ENCODE data around the gene PSMD1. TPM values are rescaled to one million over a fixed set of nuclear protein-coding genes. Genes with fewer than 3 reads are reported as not detected.

The PSMD1 gene
- polyA plus RNA-seq, 1 donor (not counting 4 experiments of a cell fraction or from before 2014, with no cell fraction given), result 262 TPM

GRCh38 chr2:231036578-231037106, 20.0 kb upstream of the PSMD1 start:
- no peaks in the 10 kb centered on the region for H3K4me1 ChIP-seq (ENCODE audit: control insufficient read depth, extremely low read depth, insufficient read depth, low read length)
- H3K9ac ChIP-seq (ENCODE audit: control insufficient read depth, extremely low read depth, insufficient read depth, low read length), result no peak overlapping the region
- no peak overlapping the region for H3K4me2 ChIP-seq (ENCODE audit: control insufficient read depth, extremely low read depth, insufficient read depth, low read depth, low read length)
- no peaks in the 10 kb centered on the region for H3K9me3 ChIP-seq (ENCODE audit: control insufficient read depth, low read depth, low read length)
- no peak overlapping the region for H2AFZ ChIP-seq (ENCODE audit: control insufficient read depth, low read length)
- no peak overlapping the region for H3K4me3 ChIP-seq (ENCODE audit: control insufficient read depth in 2 of 3, extremely low read depth in 1 of 3, insufficient read depth in 2 of 3, low read depth in 1 of 3, low read length in 3 of 3)
- H3K36me3 ChIP-seq (ENCODE audit: control insufficient read depth in 2 of 2, extremely low read depth in 1 of 2, insufficient read depth in 2 of 2, low read length in 2 of 2), result no peaks in the 10 kb centered on the region
- TF ChIP-seq EZH2 (IDR thresholded peaks at IDR 0.05; ENCODE audit: low read length) (peak; percentile 80), CTCF (optimal IDR thresholded peaks at IDR 0.05 in 1 of 3, IDR thresholded peaks at IDR 0.05 in 1 of 3, conservative IDR thresholded peaks at IDR 0.05 in 1 of 3; ENCODE audit: extremely low read depth in 1 of 3, insufficient read depth in 2 of 3, low read length in 3 of 3) (no peak)
- no peak for FAIRE-seq
- H3K79me2 ChIP-seq (ENCODE audit: control insufficient read depth, insufficient read depth, low read length), result no peaks in the 10 kb centered on the region
- no peak overlapping the region for H3K27ac ChIP-seq (ENCODE audit: control insufficient read depth, insufficient read depth, low read length)
- H3K9me1 ChIP-seq (ENCODE audit: control insufficient read depth, extremely low read depth, insufficient read depth, low read length), result no peaks in the 10 kb centered on the region
- dilution Hi-C loops (cut with MboI; ENCODE audit: extremely low pct_ligation_motif_present, low sequenced_read_pairs), result no loop called here
- no peaks in the 10 kb centered on the region for H4K20me1 ChIP-seq (ENCODE audit: control insufficient read depth, extremely low read depth, insufficient read depth, low read length)
- DNase-seq (ENCODE audit: low read depth, low spot score), result no peak
- H3K27me3 ChIP-seq (ENCODE audit: control insufficient read depth, extremely low read depth, insufficient read depth, low read length), result peaks cover 48% of the 10 kb centered on the region

GRCh38 chr2:231037202-231037730, 19.4 kb upstream of the PSMD1 start, which contains the start of gene C2orf72:
C2orf72 (plus strand) TSS chr2:231037523; CDS start chr2:231037566, 43 bp downstream.
- Histone ChIP-seq H3K4me2 (ENCODE audit: control insufficient read depth, extremely low read depth, insufficient read depth, low read depth, low read length) (peak within 1 kb of the TSS; percentile 29), H3K4me1 (ENCODE audit: control insufficient read depth, extremely low read depth, insufficient read depth, low read length) (no peaks in the 10 kb centered on the region)
- TF ChIP-seq CTCF (optimal IDR thresholded peaks at IDR 0.05 in 1 of 3, IDR thresholded peaks at IDR 0.05 in 1 of 3, conservative IDR thresholded peaks at IDR 0.05 in 1 of 3; ENCODE audit: extremely low read depth in 1 of 3, insufficient read depth in 2 of 3, low read length in 3 of 3), result no peak
- peak; percentile 86 for TF ChIP-seq EZH2 (IDR thresholded peaks at IDR 0.05; ENCODE audit: low read length)

More at GRCh38 chr2:231037202-231037730, 19.4 kb upstream of the PSMD1 start, which contains the start of gene C2orf72:
- dilution Hi-C loops (cut with MboI; ENCODE audit: extremely low pct_ligation_motif_present, low sequenced_read_pairs), result no loop called here
- no peak within 1 kb of the TSS for H2AFZ ChIP-seq (ENCODE audit: control insufficient read depth, low read length)
- no peaks in the 10 kb centered on the region for H3K79me2 ChIP-seq (ENCODE audit: control insufficient read depth, insufficient read depth, low read length)
- H3K9me1 ChIP-seq (ENCODE audit: control insufficient read depth, extremely low read depth, insufficient read depth, low read length), result no peaks in the 10 kb centered on the region
- DNase-seq (ENCODE audit: low read depth, low spot score) (no peak), FAIRE-seq (no peak)
- H3K9me3 ChIP-seq (ENCODE audit: control insufficient read depth, low read depth, low read length), result no peaks in the 10 kb centered on the region
- H3K36me3 ChIP-seq (ENCODE audit: control insufficient read depth in 2 of 2, extremely low read depth in 1 of 2, insufficient read depth in 2 of 2, low read length in 2 of 2), result no peaks in the 10 kb centered on the region
- H3K27ac ChIP-seq (ENCODE audit: control insufficient read depth, insufficient read depth, low read length), result no peak within 1 kb of the TSS
- no peak within 1 kb of the TSS for H3K9ac ChIP-seq (ENCODE audit: control insufficient read depth, extremely low read depth, insufficient read depth, low read length)
- no peak within 1 kb of the TSS for H3K4me3 ChIP-seq (ENCODE audit: control insufficient read depth in 2 of 3, extremely low read depth in 1 of 3, insufficient read depth in 2 of 3, low read depth in 1 of 3, low read length in 3 of 3)
- H3K27me3 ChIP-seq (ENCODE audit: control insufficient read depth, extremely low read depth, insufficient read depth, low read length), result peaks cover 51% of the 10 kb centered on the region
- no peaks in the 10 kb centered on the region for H4K20me1 ChIP-seq (ENCODE audit: control insufficient read depth, extremely low read depth, insufficient read depth, low read length)
